KOPT-K1 (cell line): ENCODE results near the gene MCUB.

Source experiments
- H3K27ac ChIP-seq: fragments of 200-600 bp; sonication (generic); 2 replicates; pipeline ENCODE4 v1.5.1; 2016; ENCODE audit warnings: antibody characterized with exemption, mild to moderate bottlenecking, low read depth, low read length; ENCODE audit not compliant: poor library complexity, severe bottlenecking
- H3K36me3 ChIP-seq: fragments of 200-600 bp; sonication (generic); 2 replicates; pipeline ENCODE4 v1.5.1; 2017; ENCODE audit warnings: antibody characterized with exemption, mild to moderate bottlenecking, low read length, moderate library complexity; ENCODE audit not compliant: insufficient read depth
- H3K9me3 ChIP-seq: fragments of 200-600 bp; sonication (generic); 2 replicates; pipeline ENCODE4 v1.5.1; 2017; ENCODE audit warnings: antibody characterized with exemption, low read length, mild to moderate bottlenecking; ENCODE audit not compliant: insufficient read depth, poor library complexity, severe bottlenecking

MCUB gene

GRCh38 chr4:109730619-109731545 lies 170.8 kb downstream of the MCUB start:
- H3K27ac ChIP-seq, result no peak overlapping the region
- H3K36me3 ChIP-seq, result no peaks in the 10 kb centered on the region

GRCh38 chr4:109733728-109734127 lies 173.7 kb downstream of the MCUB start:
- Histone ChIP-seq H3K9me3 (no peaks in the 10 kb centered on the region), H3K36me3 (no peaks in the 10 kb centered on the region), H3K27ac (no peak overlapping the region)

More at GRCh38 chr4:109730619-109731545, 170.8 kb downstream of the MCUB start:
- no peaks in the 10 kb centered on the region for H3K9me3 ChIP-seq

- Histone ChIP-seq H3K36me3 (no peaks in the 10 kb centered on the region), H3K9me3 (no peaks in the 10 kb centered on the region), H3K27ac (no peak overlapping the region)
Observed at GRCh38 chr4:109735566-109736365, 175.7 kb downstream of the MCUB start.
